Tibial artery (tissue), 4 donors: ENCODE results near the gene AGPAT2.

Experiments
- DNase-seq, 2 donors: peaks; one replicate each; pipeline ENCODE4 v3.0.0-alpha.2; 2019
- H3K27ac ChIP-seq, 2 donors: fragments of 200-600 bp; sonication (generic) in 1 of 2; 1 replicate in 1 of 2; 2 replicates in 1 of 2; pipeline ENCODE4 v1.5.1; 2018 to 2019; ENCODE audit warnings: mild to moderate bottlenecking in 1 of 2
- H3K27me3 ChIP-seq, 2 donors: fragments of 200-600 bp; sonication (generic) in 1 of 2; one replicate each; pipeline versions ENCODE4 v1.5.1 to v1.6.0; 2016 to 2019
- H3K36me3 ChIP-seq, 3 donors: fragments of 200-600 bp; sonication (generic) in 2 of 3; one replicate each; pipeline ENCODE4 v1.5.1; 2016 to 2019; ENCODE audit warnings: mild to moderate bottlenecking in 2 of 3
- H3K4me1 ChIP-seq, 4 donors: fragments of 200-600 bp; sonication (generic) in 2 of 4; 1 replicate in 3 of 4; 2 replicates in 1 of 4; pipeline ENCODE4 v1.5.1; 2016 to 2019
- H3K4me3 ChIP-seq, 2 donors: fragments of 200-600 bp; sonication (generic) in 1 of 2; 1 replicate in 1 of 2; 2 replicates in 1 of 2; pipeline ENCODE4 v1.5.1; 2018 to 2019; ENCODE audit warnings: mild to moderate bottlenecking in 2 of 2
- H3K9me3 ChIP-seq, 3 donors: fragments of 200-600 bp; sonication (generic) in 1 of 3; one replicate each; pipeline ENCODE4 v1.5.1; 2016 to 2019
- intact Hi-C: fragments of 100-400 bp; cut with DNase I; formaldehyde crosslinking; loops from one replicate; pipeline ENCODE4 v1.15.0; 2023; ENCODE audit warnings: low total_unique reads
- TF ChIP-seq, protein P1 (sequence below), 2 experiments: fragments of 200-600 bp in 1 of 2; fragments of 450-650 bp in 1 of 2; IDR thresholded peaks; one replicate each; pipeline ENCODE4 v1.5.1; 2017 to 2019; ENCODE audit warnings: antibody characterized with exemption in 2 of 2, mild to moderate bottlenecking in 1 of 2, moderate library complexity in 1 of 2

Gene AGPAT2

DNA sequence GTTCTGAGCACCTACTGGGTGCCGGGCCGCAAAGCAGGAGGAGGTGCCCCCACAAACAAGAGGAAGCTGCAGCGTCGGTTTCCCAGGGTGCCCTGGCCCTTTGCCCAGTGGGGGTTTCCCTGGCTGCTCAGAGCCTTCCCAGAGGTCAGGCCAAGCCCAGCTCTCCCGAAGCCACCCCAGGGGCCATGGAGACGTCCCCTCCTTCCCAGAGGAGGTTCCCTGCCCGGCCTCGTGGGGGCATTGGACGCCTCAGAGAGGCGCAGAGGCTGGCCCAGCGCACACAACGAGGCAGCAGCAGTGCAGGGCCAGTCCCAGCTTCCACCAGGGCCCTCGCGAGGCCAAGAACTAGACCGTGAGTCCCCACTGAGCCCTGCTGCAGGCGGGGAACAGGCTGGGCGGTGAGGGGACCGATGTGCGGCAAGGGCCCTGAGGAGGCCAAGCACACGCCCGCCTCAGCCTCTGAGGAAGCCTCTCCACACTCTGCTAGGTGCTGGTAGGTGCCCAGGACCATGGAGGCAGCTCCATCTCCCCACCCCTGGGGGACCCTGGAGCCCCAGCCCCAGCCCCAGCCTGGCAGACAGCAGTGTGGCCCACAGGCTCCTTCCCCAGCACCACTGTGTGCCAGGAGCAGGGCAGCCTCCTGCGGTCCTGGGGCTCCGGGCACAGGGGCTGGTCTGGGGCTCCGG lies 32.1 kb upstream of the AGPAT2 start:
- H3K36me3 ChIP-seq, result peaks cover 20 to 38% (median 28%) of the 10 kb centered on the region in 3 donors
- DNase-seq, result no peak

DNA sequence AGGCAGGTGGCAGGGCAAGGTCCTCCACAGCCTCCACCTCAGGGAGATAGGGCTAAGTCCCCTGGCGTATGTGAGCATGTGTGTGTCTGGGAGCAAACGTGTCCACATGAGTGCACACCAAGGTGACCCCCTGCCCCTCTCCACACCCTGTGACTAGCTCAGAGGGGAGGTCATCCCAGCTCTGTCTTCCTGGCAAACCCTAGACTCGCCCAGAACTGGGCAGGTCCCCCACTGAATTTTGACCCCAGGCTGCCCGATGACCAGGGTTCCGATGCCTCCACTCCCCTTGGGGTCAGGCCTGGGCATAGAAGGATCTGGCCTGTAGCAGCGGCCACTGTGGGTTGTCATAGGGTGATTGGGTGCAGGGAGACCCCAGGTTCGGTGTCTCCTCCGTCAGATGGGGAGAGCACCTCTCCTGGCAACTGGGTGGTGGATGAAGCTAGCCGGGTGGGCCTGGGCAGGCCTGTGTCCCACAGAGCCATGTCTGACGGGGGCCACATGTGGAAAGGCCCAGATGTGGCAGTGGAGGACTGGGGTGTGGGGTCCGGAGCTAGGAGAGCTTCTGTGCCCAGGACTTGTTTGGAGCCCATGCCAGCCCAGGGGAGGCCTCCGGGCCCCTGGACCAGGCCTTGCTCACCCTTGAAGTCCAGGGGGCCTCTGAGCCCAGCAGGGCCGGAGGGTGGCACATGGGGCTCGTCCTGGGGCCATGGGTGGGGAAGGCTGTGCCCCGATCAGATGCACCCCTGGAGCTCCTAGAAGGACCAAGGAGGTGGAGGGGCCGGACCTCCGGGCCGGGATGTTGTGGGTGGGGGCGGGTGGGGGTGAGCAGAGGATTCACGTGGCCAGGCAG lies 31.3 kb upstream of the AGPAT2 start:
- TF ChIP-seq, protein P1, sequence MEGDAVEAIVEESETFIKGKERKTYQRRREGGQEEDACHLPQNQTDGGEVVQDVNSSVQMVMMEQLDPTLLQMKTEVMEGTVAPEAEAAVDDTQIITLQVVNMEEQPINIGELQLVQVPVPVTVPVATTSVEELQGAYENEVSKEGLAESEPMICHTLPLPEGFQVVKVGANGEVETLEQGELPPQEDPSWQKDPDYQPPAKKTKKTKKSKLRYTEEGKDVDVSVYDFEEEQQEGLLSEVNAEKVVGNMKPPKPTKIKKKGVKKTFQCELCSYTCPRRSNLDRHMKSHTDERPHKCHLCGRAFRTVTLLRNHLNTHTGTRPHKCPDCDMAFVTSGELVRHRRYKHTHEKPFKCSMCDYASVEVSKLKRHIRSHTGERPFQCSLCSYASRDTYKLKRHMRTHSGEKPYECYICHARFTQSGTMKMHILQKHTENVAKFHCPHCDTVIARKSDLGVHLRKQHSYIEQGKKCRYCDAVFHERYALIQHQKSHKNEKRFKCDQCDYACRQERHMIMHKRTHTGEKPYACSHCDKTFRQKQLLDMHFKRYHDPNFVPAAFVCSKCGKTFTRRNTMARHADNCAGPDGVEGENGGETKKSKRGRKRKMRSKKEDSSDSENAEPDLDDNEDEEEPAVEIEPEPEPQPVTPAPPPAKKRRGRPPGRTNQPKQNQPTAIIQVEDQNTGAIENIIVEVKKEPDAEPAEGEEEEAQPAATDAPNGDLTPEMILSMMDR (IDR thresholded peaks at IDR 0.05), result no peak
- H3K4me3 ChIP-seq, result no peak overlapping the region
- H3K9me3 ChIP-seq, result no peaks in the 10 kb centered on the region
- intact Hi-C loops, result no loop called here
- H3K27me3 ChIP-seq, result peaks cover 0 to 45% of the 10 kb centered on the region in 2 donors
- no peak overlapping the region for H3K27ac ChIP-seq
- DNase-seq, result no peak
- H3K36me3 ChIP-seq, result peaks cover 13 to 30% (median 20%) of the 10 kb centered on the region in 3 donors
- peaks cover 0 to 19% (median 11%) of the 10 kb centered on the region in 4 donors for H3K4me1 ChIP-seq

More for the DNA sequence above, 32.1 kb upstream of the AGPAT2 start:
- TF ChIP-seq, protein P1 (IDR thresholded peaks at IDR 0.05), result no peak
- intact Hi-C loops, result no loop called here
- Histone ChIP-seq H3K4me1 (peaks cover 0 to 15% (median 11%) of the 10 kb centered on the region in 4 donors), H3K4me3 (no peak overlapping the region), H3K9me3 (no peaks in the 10 kb centered on the region), H3K27ac (no peak overlapping the region), H3K27me3 (peaks cover 0 to 37% of the 10 kb centered on the region in 2 donors)

DNA sequence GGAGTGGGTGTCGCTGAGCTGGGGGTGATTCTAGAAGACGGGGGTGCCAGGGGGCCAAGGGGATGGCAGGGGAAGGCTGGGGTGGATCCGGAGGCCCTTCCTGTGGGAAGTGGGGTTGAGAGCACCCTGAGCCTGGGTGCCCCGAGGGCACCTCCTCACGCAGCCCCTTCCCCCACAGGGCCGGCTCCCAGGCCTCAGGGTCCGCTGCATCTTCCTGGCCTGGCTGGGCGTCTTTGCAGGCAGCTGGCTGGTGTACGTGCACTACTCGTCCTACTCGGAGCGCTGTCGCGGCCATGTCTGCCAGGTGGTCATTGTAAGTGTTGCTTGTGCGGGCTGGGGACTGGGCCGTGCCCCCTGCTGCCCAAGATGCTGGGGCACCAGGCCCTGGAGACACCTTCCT lies 30.1 kb upstream of the AGPAT2 start:
- peaks cover 0 to 29% (median 17%) of the 10 kb centered on the region in 4 donors for H3K4me1 ChIP-seq
- intact Hi-C loops, result no loop called here
- no peak overlapping the region for H3K27ac ChIP-seq
- TF ChIP-seq, protein P1 (IDR thresholded peaks at IDR 0.05), result no peak
- DNase-seq, result no peak
- peaks cover under 1 to 18% (median 8%) of the 10 kb centered on the region in 3 donors for H3K36me3 ChIP-seq
- H3K9me3 ChIP-seq, result no peaks in the 10 kb centered on the region
- H3K4me3 ChIP-seq, result no peak overlapping the region
- H3K27me3 ChIP-seq, result peaks cover 4 to 56% of the 10 kb centered on the region in 2 donors

DNA sequence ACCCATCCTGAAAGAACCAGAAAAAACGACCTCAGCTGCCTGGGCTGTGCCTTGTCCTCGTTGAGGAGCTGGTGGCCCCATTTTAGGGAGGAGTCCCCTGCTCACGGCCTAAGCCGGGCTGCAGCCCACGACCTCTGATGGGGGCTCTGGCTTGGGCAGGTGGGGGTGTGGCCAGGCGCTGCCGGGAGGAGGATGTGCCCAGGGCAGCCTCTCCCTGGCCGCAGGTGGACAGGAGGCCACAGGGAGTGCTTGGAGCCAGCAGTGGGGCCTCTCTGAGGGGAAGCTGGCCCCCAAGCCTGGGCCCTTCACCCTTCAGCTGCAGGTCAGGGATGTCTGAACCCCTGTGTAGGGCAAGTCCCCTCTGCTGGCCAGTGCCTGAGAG lies 27.6 kb upstream of the AGPAT2 start:
- peaks cover 4 to 73% of the 10 kb centered on the region in 2 donors for H3K27me3 ChIP-seq
- H3K36me3 ChIP-seq, result no peaks in the 10 kb centered on the region
- H3K4me1 ChIP-seq, result peaks cover 0 to 25% (median 15%) of the 10 kb centered on the region in 4 donors
- no peak overlapping the region for H3K4me3 ChIP-seq
- intact Hi-C loops, result no loop called here
- TF ChIP-seq, protein P1 (IDR thresholded peaks at IDR 0.05), result no peak
- no peaks in the 10 kb centered on the region for H3K9me3 ChIP-seq
- no peak for DNase-seq
- no peak overlapping the region for H3K27ac ChIP-seq

DNA sequence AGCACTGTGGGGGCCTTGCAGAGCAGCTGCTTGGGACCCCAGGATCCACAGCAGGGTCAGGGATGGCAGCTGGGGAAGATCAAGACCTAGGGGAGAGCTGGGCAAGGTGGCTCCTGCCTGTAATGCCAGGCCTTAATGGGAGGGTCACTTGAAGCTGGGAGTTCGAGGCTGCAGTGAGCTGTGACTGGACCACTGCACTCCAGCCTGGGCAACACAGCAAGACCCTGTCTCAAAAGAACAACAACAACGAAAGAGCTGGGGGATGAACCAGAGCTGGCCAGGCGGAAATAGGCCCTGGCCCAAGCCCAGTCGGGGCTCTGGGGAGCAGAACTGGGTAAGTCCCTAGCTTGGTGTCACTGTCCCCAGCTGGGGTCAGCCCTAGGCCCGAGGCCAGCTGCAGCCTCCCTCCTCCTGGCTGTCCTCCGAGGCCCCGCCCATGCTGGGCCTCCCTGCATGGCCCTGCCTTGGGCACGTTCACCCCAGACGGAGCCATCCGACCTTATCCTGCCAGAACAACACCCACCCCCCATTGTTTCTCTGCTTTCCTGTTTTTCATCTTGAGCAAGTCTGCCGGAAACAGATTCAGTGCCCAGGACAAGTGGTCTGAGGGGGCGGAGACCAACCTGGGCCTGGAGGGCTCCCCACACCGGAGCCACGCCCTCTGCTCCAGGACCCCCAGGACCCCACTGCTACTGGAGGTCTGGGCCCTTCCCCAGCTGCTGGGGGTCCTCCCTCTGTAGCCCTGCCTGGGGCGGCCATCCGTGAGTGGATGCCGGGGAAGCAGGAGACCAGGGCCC lies 27.0 kb upstream of the AGPAT2 start:
- TF ChIP-seq, protein P1 (IDR thresholded peaks at IDR 0.05), result no peak
- Histone ChIP-seq H3K27me3 (peaks cover 4 to 74% of the 10 kb centered on the region in 2 donors), H3K4me1 (peaks cover 0 to 23% (median 13%) of the 10 kb centered on the region in 4 donors), H3K9me3 (no peaks in the 10 kb centered on the region), H3K36me3 (no peaks in the 10 kb centered on the region), H3K4me3 (no peak overlapping the region), H3K27ac (no peak overlapping the region)
- no peak for DNase-seq
- intact Hi-C loops, result no loop called here
